Stomach (tissue), 4 donors: ENCODE measurements around the gene HERPUD1.
"Not testable (repeated sequence)": the region's sequence is repeated elsewhere in the genome, so short reads cannot be mapped to it uniquely, and the experiment has no call there.

Experiments used
- CTCF ChIP-seq, 7 experiments: fragments of 450-650 bp in 4 of 7; fragments of 200-600 bp in 3 of 7; sonication (generic) in 3 of 7; IDR thresholded peaks; one replicate each; pipeline ENCODE4 v1.5.1; 2016 to 2019; ENCODE audit warnings: antibody characterized with exemption in 7 of 7, control low read depth in 2 of 7, mild to moderate bottlenecking in 1 of 7
- POLR2AphosphoS5 ChIP-seq, 3 donors: sonication (generic); formaldehyde crosslinking; IDR thresholded peaks; one replicate each; pipeline ENCODE4 v1.6.1; 2016; ENCODE audit warnings: antibody characterized with exemption in 3 of 3

GRCh38 chr16:56986908-56987307, 55.0 kb downstream of the HERPUD1 start:
- not testable (repeated sequence) for TF ChIP-seq CTCF, POLR2AphosphoS5 (IDR thresholded peaks at IDR 0.05)
